GM18868 (cell line): Measurements from ENCODE around the gene ERICH2.

ENCODE experiments used
- ATAC-seq: cut with Tn5 transposase; IDR thresholded peaks from one replicate; pipeline ENCODE4 v1.9.1; 2021; ENCODE audit warnings: mild to moderate bottlenecking, moderate library complexity; ENCODE audit not compliant: unreplicated experiment

Gene ERICH2

DNA sequence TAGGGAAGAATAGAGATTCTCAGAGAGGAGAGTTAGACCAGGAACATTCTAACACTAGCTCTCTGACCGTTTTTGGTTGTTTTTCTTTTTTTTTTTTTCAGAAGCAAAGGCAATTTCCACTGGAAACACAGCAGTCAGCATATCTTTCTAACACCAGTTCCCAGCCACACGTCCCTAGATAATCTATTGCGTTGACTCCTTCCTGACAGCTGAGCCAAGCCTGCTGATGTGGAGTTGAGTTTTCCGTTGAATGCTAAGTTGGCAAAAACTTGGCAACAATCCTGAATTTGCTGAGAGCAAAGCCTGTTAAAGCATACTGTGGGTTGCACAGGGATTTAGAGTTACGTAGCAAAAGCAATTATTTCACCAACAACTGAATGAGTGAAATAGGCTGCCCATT lies 65.8 kb downstream of the ERICH2 start:
- no peak for ATAC-seq

DNA sequence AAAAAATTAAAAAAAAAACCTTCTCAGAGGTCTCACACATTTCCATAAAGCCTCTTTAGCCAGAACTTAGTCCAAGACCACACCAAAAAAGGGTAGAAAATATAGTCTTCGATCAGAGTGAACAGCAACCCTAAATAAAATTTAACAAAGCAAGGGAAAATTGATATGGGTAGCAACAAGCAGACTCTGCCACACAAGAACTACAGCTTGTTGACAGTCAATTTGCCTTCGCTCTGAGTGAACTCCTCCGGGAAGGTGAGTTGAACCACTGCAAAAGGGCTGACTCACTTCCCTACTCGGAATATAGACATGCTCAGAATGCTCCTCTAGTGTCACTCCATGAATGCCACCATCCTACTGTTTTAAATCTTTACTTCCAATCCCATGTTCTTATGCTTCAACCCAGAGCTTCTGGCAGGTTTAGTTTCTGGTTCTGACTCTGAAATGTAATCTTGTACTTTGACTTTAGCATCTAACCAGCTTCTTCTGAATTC lies 70.6 kb downstream of the ERICH2 start:
- no peak for ATAC-seq

DNA sequence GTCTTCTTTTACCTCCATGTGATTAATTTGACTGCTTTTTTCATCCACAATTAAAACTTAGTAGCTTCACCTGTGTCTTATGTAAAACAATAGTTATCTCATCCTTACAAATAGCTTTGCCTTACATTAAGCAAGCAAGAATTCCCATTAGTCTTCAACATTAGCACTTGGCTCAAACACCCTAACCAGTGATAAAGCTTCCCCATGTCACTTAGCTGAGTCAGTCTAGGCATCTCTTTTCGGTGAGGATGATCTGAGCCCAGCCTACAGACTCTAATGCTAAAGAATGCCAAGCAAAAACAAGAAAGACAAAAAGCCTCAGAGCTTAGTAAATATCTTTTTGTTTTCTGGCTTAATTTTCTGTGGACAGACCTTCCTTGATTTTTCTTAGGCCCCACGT lies 72.6 kb downstream of the ERICH2 start:
- ATAC-seq, result no peak

DNA sequence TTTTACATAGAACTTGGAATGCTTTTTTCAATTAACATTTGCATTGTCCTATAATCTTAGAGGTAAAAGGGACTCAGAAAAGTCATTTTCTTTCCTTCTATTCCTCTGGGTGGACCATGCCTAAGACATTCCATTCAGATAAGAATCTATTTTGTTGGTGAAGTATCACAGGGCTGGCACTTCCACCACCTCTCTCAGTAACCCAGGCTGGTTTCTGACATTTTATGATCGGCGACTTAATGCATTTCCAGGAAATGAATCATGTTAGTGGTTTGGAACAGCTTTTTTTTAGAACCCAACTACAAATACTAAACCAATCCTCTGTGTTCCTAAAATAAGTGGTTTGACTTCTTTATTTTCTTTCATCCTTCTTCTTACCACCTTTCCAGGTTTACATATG lies 73.5 kb downstream of the ERICH2 start:
- no peak for ATAC-seq

DNA sequence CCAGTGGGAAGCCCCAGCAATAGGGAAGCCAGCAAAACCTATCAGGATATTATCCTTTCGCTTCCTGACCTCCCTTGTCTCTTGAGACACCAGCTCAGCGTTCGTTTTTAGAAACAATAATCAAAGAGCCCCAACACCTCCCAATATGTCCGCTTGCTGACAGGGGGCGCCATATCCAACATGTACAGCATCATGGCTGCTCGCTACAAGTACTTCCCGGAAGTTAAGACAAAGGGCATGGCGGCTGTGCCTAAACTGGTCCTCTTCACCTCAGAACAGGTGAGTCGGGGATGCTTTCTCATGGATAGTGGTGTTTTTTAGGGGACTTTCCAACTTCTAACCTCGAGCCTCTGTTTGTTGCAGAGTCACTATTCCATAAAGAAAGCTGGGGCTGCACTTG lies 75.2 kb downstream of the ERICH2 start:
- ATAC-seq, result no peak

DNA sequence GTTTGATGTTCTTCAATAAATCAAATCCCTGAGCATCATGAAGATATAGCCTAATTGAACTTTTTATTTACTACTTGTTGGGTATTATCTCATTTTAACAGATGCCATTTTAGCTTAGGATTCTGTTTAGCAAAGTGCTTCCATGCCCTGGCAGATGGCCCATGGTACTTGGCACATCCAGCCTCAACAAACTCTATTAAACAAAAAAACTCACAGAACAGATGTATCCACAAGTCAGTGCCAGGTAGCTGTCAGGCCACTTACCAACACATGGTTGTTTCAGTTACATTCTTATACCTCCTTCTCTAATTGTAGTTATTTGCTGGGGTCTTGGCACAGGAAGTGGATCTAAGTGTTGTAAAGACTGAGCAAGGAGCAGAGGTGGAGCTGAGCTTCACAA lies 76.1 kb downstream of the ERICH2 start:
- no peak for ATAC-seq

DNA sequence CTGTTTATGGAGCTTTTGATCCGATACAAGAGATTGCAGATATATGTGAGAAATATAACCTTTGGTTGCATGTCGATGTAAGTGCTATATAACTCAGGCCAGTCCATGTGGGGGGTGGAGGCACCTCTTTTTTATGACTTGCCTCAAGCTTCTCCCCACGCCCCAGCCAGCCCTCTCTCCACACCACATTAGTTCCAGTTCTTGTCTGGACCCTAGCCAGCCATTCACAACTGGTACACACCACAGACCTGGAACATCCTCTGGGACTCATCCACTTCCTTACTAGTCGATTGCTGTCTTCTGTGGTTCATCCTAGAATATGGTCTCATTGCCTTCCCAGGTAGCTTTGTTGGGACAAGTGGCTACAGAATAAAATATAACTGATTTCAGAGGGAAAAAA lies 77.5 kb downstream of the ERICH2 start:
- ATAC-seq, result no peak
